Tibial nerve (tissue), 4 donors: ENCODE results near the gene KRTAP10-1.

Experiments
- EP300 ChIP-seq, 2 donors: sonication (generic); formaldehyde crosslinking; IDR thresholded peaks; one replicate each; pipeline ENCODE4 v1.6.1; 2017; ENCODE audit warnings: antibody characterized with exemption in 2 of 2, mild to moderate bottlenecking in 1 of 2
- TF ChIP-seq, protein P1 (sequence below), 5 experiments: fragments of 200-600 bp in 3 of 5; fragments of 450-650 bp in 2 of 5; sonication (generic) in 3 of 5; IDR thresholded peaks; one replicate each; pipeline ENCODE4 v1.5.1; 2016 to 2019; ENCODE audit warnings: antibody characterized with exemption in 5 of 5, mild to moderate bottlenecking in 3 of 5, moderate library complexity in 2 of 5

DNA sequence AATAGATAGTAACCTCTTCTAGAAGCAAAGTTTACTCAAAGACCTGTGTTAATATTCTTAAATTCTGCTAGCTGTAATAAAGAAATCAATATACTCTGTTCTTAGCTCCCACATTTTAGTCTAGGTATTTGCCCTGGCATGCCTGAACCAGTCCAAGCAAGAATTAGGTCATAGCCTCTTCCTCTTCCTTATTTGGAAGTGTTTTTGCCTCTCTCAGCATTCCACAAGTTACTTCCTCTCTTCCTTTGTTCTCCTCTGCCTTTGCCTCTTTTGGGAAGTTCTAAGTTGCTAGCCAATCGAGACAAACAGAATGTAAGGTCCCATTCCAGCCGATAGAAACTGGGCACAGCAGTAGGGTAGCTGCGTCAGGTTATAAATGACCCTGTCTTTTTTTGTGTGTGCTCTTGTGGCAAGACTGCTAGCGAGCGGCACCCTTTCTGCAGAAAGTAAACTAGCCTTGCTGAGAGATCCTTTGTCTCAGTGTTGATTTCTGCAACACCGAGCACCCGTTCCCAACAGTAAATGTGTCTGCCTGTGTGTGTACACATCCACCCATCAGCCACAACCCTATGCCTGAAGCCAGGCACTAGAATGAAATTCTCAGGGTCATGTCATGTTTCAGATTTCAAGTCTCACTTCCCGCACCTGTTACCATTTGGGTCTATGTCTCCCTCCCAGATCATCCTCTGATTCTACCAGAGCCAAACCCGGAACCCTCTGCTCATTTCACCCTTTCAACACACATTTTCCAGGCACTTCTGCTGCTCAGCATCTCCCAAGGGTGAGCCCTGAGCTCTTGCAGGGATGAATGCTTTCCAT, 47.2 kb downstream of the KRTAP10-1 start:
- TF ChIP-seq, protein P1, sequence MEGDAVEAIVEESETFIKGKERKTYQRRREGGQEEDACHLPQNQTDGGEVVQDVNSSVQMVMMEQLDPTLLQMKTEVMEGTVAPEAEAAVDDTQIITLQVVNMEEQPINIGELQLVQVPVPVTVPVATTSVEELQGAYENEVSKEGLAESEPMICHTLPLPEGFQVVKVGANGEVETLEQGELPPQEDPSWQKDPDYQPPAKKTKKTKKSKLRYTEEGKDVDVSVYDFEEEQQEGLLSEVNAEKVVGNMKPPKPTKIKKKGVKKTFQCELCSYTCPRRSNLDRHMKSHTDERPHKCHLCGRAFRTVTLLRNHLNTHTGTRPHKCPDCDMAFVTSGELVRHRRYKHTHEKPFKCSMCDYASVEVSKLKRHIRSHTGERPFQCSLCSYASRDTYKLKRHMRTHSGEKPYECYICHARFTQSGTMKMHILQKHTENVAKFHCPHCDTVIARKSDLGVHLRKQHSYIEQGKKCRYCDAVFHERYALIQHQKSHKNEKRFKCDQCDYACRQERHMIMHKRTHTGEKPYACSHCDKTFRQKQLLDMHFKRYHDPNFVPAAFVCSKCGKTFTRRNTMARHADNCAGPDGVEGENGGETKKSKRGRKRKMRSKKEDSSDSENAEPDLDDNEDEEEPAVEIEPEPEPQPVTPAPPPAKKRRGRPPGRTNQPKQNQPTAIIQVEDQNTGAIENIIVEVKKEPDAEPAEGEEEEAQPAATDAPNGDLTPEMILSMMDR (IDR thresholded peaks at IDR 0.05), result no peak
- TF ChIP-seq EP300 (IDR thresholded peaks at IDR 0.05), result no peak
